ENCODE results near the gene AIRE.

DNA sequence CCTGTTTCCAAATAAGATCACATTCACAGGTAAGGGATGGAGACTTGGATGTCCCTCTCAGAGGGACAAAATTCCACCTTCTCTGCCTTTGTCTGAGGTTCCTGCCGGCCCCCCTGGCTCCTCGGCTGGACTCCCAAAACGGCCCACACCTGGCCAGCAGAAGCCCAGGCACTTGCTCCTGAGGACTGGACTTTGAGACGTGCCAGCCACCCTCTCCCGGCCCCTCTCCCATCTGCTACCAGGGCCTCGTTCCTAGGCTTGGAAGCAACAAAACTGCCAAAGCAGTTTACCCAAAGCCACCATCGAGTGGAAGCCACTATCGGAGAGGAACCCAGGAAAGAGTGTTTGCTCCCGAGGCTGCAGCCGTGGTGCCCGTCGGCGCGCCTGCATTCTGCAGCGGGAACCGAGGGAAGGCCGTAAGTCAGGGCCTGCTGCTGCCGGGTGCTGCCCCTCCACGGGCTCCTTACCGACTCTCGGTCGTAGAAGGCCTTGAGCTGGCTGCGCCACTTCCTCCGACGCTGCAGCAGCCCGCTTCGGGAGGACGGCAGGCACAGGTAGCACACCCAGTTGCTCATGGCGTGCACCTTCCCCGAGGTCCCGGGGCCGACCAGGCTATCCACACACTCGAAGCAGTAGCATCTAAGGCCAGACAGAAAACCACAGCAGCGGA, 27.5 kb upstream of the AIRE start:
- TF ChIP-seq CTCF (IDR thresholded peaks at IDR 0.05) (no peak), POLR2A (IDR thresholded peaks at IDR 0.05) (no peak)

Data from adrenal gland (tissue), 5 donors.